GOT3 (cell line): ENCODE measurements around the gene RBM4.

ENCODE experiments used
- DNase-seq: peaks from one replicate; lab custom pipeline; 2025; ENCODE audit warnings: mixed read lengths; lab: John Stamatoyannopoulos, UW

The RBM4 gene

GRCh38 chr11:66689661-66690590, 51.4 kb downstream of the RBM4 start:
- DNase-seq = no peak

- no peak for DNase-seq
Observed at GRCh38 chr11:66691311-66691980, 52.9 kb downstream of the RBM4 start.

GRCh38 chr11:66692446-66692845, 53.9 kb downstream of the RBM4 start:
- DNase-seq = no peak

- DNase-seq = no peak
Observed at GRCh38 chr11:66692871-66693331, 54.4 kb downstream of the RBM4 start.

- DNase-seq = no peak
Observed at GRCh38 chr11:66693356-66694055, 55.0 kb downstream of the RBM4 start.

GRCh38 chr11:66694056-66694410, 55.5 kb downstream of the RBM4 start:
- no peak for DNase-seq

- DNase-seq = peak; percentile 69
Observed at GRCh38 chr11:66694732-66695207, 56.3 kb downstream of the RBM4 start.
